DMS153 (cell line): ENCODE results near the gene INKA1.
A peak's percentile ranks its signal among the peaks of the same experiment; 100 is the strongest.

ENCODE experiments used
- DNase-seq: peaks from one replicate; lab custom pipeline; 2025; lab: John Stamatoyannopoulos, UW

The INKA1 gene

GRCh38 chr3:49786357-49787181, 16.5 kb upstream of the INKA1 start, which contains the start of gene IP6K1:
TSS of gene IP6K1 (minus strand) at chr3:49786542. CDS start at chr3:49748040, 38,502 bp downstream.
- DNase-seq, result peak; percentile 93

GRCh38 chr3:49787182-49787464, 15.9 kb upstream of the INKA1 start:
- DNase-seq, result no peak

GRCh38 chr3:49787536-49787935, 15.5 kb upstream of the INKA1 start:
- no peak for DNase-seq

- no peak for DNase-seq
Observed at GRCh38 chr3:49788056-49788455, 15.0 kb upstream of the INKA1 start.

GRCh38 chr3:49790626-49791411, 12.2 kb upstream of the INKA1 start:
- DNase-seq, result no peak

GRCh38 chr3:49791571-49791970, 11.5 kb upstream of the INKA1 start:
- DNase-seq, result no peak

- no peak for DNase-seq
Observed at GRCh38 chr3:49792371-49793150, 10.5 kb upstream of the INKA1 start.

- no peak for DNase-seq
Observed at GRCh38 chr3:49793486-49794085, 9.5 kb upstream of the INKA1 start.

- DNase-seq, result no peak
Observed at GRCh38 chr3:49794431-49794830, 8.6 kb upstream of the INKA1 start.

- DNase-seq, result no peak
Observed at GRCh38 chr3:49794926-49795905, 7.8 kb upstream of the INKA1 start.

GRCh38 chr3:49799105-49799504, 4.0 kb upstream of the INKA1 start:
- DNase-seq, result no peak

- no peak for DNase-seq
Observed at GRCh38 chr3:49799761-49800160, 3.3 kb upstream of the INKA1 start, which contains the start of gene CDHR4. TSS of gene CDHR4 (minus strand) at chr3:49799873. CDS start at chr3:49799812, 61 bp downstream.

GRCh38 chr3:49801160-49801559, 1.9 kb upstream of the INKA1 start:
- DNase-seq, result no peak

- DNase-seq, result no peak
Observed at GRCh38 chr3:49803465-49804140, 542 bp downstream of the INKA1 start.

GRCh38 chr3:49804141-49805041, 1.3 kb downstream of the INKA1 start:
- DNase-seq, result no peak

GRCh38 chr3:49805367-49805782, 2.3 kb downstream of the INKA1 start:
- DNase-seq, result peak; percentile 9

GRCh38 chr3:49805897-49806701, 3.0 kb downstream of the INKA1 start:
- DNase-seq, result no peak

GRCh38 chr3:49806850-49807249, 3.8 kb downstream of the INKA1 start:
- DNase-seq, result no peak
